Panc1 (cell line): ENCODE results near the gene DNAJB8. TPM values are rescaled to one million over a fixed set of nuclear protein-coding genes. Genes with fewer than 3 reads are reported as not detected.

Source experiments
- ATAC-seq: fragments of 200-7000 bp; cut with Tn5 transposase; 2 replicates; pipeline ENCODE4 v1.9.1; 2020; ENCODE audit warnings: mild to moderate bottlenecking, moderate library complexity
- BruUV-seq: library from RNA; stranded (reverse); fragments of 400-500 nt; replicated peaks from 2 replicates; lab custom pipeline; 2021; lab: Mats Ljungman, UMichigan
- CTCF ChIA-PET: fragments of 300-600 bp; sonication (Branson Sonifier 250); formaldehyde crosslinking; loops from one replicate; lab custom pipeline; 2022; ENCODE audit warnings: antibody characterized with exemption; lab: Charles Lee
- POLR2A ChIA-PET: fragments of 300-600 bp; sonication (Branson Sonifier 250); formaldehyde crosslinking; loops from one replicate; lab custom pipeline; 2022; ENCODE audit warnings: antibody characterized with exemption; lab: Charles Lee
- DNase-seq: peaks from one replicate; pipeline ENCODE4 v3.0.0-alpha.2; 2010; ENCODE audit warnings: low read depth, low spot score
- H3K27ac ChIP-seq: 2 replicates; pipeline ENCODE4 v1.5.1; 2011; ENCODE audit warnings: mild to moderate bottlenecking, low read length, inconsistent platforms
- H3K27me3 ChIP-seq: fragments of 200-500 bp; sonication (Bioruptor generic); 2 replicates; pipeline ENCODE4 v1.6.0; 2014; ENCODE audit warnings: low read length, inconsistent platforms; ENCODE audit not compliant: control insufficient read depth, insufficient read depth
- H3K36me3 ChIP-seq: fragments of 200-500 bp; sonication (Bioruptor generic); 2 replicates; pipeline ENCODE4 v1.5.1; 2014; ENCODE audit warnings: inconsistent platforms, mild to moderate bottlenecking, low read length, moderate library complexity; ENCODE audit not compliant: control insufficient read depth, insufficient read depth
- H3K4me1 ChIP-seq: 2 replicates; pipeline ENCODE4 v1.5.1; 2011; ENCODE audit warnings: inconsistent platforms, mild to moderate bottlenecking, low read length, moderate library complexity; ENCODE audit not compliant: control insufficient read depth, insufficient read depth
- H3K4me3 ChIP-seq, 2 experiments: 2 replicates each; pipeline ENCODE4 v1.5.1; 2011 to 2012; ENCODE audit warnings: low read depth in 2 of 2, low read length in 2 of 2, mild to moderate bottlenecking in 2 of 2, inconsistent platforms in 1 of 2, moderate library complexity in 1 of 2
- H3K9me3 ChIP-seq: fragments of 200-500 bp; sonication (Bioruptor generic); 2 replicates; pipeline ENCODE4 v1.5.1; 2014; ENCODE audit warnings: low read depth, mild to moderate bottlenecking, inconsistent platforms, low read length, moderate library complexity; ENCODE audit not compliant: control insufficient read depth, insufficient read depth
- CTCF ChIP-seq: fragments of 450-650 bp; IDR thresholded peaks from 2 replicates; pipeline ENCODE4 v1.5.1; 2017; ENCODE audit warnings: mild to moderate bottlenecking
- POLR2AphosphoS5 ChIP-seq: IDR thresholded peaks from 2 replicates; pipeline ENCODE4 v1.6.1; 2012; ENCODE audit warnings: mild to moderate bottlenecking, low read depth, low read length, moderate library complexity
- REST ChIP-seq, 2 experiments: IDR thresholded peaks; 2 replicates each; pipeline ENCODE4 v1.6.1; 2011 to 2012; ENCODE audit warnings: low read depth in 2 of 2, control low read depth in 1 of 2, low read length in 1 of 2, mild to moderate bottlenecking in 1 of 2, moderate library complexity in 1 of 2; ENCODE audit not compliant: insufficient read depth in 1 of 2
- SIN3A ChIP-seq: IDR thresholded peaks from 2 replicates; pipeline ENCODE4 v1.6.1; 2012; ENCODE audit warnings: low read depth, mild to moderate bottlenecking, low read length, moderate library complexity, borderline replicate concordance; ENCODE audit not compliant: insufficient read depth
- TCF7L2 ChIP-seq: IDR thresholded peaks from 2 replicates; pipeline ENCODE4 v1.6.1; 2011; ENCODE audit warnings: mild to moderate bottlenecking, low read depth, low read length, inconsistent platforms
- in situ Hi-C: cut with HindIII; loops from 2 replicates; pipeline ENCODE4 v1.10.0; 2016; ENCODE audit warnings: low sequenced_read_pairs, low pct_unique_long_range_greater_than_20kb
- intact Hi-C: fragments of 100-400 bp; cut with micrococcal nuclease; formaldehyde crosslinking; loops from one replicate; pipeline ENCODE4 v1.10.0; 2022; ENCODE audit not compliant: unreplicated experiment
- total RNA-seq: library from RNA; stranded (reverse); gene quantifications from one replicate; pipeline ENCODE4 v1.2.1, GENCODE V29; 2021; ENCODE audit not compliant: unreplicated experiment

DNAJB8 gene
- total RNA-seq, 1 experiment from 2014 or later: not detected

GRCh38 chr3:128457937-128458336 lies 8.8 kb downstream of the DNAJB8 start:
- DNase-seq: no peak
- POLR2A ChIA-PET: interaction anchor here (0.6 to 0.7 kb wide), 2 partner anchors 51 to 72 kb away, joined by 3 to 5 read pairs; no protein-coding TSS in a partner anchor
- ATAC-seq: no peak
- no TSS peak for BruUV-seq
- CTCF ChIA-PET: no interaction called here
- Histone ChIP-seq H3K27ac (no peak overlapping the region), H3K27me3 (no peaks in the 10 kb centered on the region), H3K4me1 (no peaks in the 10 kb centered on the region), H3K4me3 (no peak overlapping the region), H3K36me3 (no peaks in the 10 kb centered on the region), H3K9me3 (no peaks in the 10 kb centered on the region)
- TF ChIP-seq CTCF (no peak), POLR2AphosphoS5 (no peak)
- in situ Hi-C loops (no loop called here), intact Hi-C loops (no loop called here)

GRCh38 chr3:128456776-128457715 lies 9.6 kb downstream of the DNAJB8 start:
- Histone ChIP-seq H3K27ac (no peak overlapping the region), H3K36me3 (no peaks in the 10 kb centered on the region), H3K4me3 (no peak overlapping the region; a peak in 1 of 4 replicates), H3K9me3 (no peaks in the 10 kb centered on the region), H3K27me3 (no peaks in the 10 kb centered on the region), H3K4me1 (no peaks in the 10 kb centered on the region)
- DNase-seq (no peak), ATAC-seq (no peak)
- in situ Hi-C loops (no loop called here), intact Hi-C loops (no loop called here)
- CTCF ChIA-PET: no interaction called here
- TF ChIP-seq REST (IDR thresholded peaks at IDR 0.05; ENCODE audit: insufficient read depth in 1 of 2, low read depth in 2 of 2, low read length in 1 of 2) (no peak), TCF7L2 (no peak), POLR2AphosphoS5 (no peak), CTCF (no peak), SIN3A (no peak)
- POLR2A ChIA-PET: interaction anchor here (0.6 kb wide), 1 partner anchor 51 kb away, joined by 5 read pairs; no protein-coding TSS in a partner anchor
- no TSS peak for BruUV-seq
